ENCODE results near the gene EPB41L3. TPM values are rescaled to one million over a fixed set of nuclear protein-coding genes. Genes with fewer than 3 reads are reported as not detected.

The EPB41L3 gene
- total RNA-seq, 4 donors from 2014 or later, result 63.4 to 146 (median 81.5) TPM

DNA sequence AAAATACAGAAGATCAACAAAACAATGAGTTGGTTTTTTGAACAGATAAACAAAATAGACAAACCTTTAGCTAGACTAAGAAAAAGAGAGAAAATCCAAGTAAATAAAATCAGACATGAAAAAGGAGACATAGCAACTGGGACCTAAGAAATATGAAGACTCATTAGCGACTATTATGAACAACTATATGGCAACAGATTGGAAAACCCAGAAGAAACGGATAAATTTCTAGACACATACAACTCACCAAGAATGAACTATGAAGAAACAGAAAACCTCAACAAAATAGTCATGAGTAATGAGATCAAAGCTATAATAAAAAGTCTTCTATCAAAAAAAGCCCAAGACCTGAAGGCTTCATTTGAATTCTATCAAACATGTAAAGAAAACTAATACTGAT lies 59.3 kb downstream of the EPB41L3 start:
- H3K27ac ChIP-seq, result no peak overlapping the region
- H3K9me3 ChIP-seq, result peaks cover 0 to 12% (median 0%) of the 10 kb centered on the region in 4 donors
- DNase-seq (ENCODE audit: low spot score in 2 of 2), result no peak
- 94 to 95% methylated on average over 2 of the region's 2 CpGs for WGBS, 2 donors
- H3K4me3 ChIP-seq, result no peak overlapping the region
- TF ChIP-seq, protein P1, sequence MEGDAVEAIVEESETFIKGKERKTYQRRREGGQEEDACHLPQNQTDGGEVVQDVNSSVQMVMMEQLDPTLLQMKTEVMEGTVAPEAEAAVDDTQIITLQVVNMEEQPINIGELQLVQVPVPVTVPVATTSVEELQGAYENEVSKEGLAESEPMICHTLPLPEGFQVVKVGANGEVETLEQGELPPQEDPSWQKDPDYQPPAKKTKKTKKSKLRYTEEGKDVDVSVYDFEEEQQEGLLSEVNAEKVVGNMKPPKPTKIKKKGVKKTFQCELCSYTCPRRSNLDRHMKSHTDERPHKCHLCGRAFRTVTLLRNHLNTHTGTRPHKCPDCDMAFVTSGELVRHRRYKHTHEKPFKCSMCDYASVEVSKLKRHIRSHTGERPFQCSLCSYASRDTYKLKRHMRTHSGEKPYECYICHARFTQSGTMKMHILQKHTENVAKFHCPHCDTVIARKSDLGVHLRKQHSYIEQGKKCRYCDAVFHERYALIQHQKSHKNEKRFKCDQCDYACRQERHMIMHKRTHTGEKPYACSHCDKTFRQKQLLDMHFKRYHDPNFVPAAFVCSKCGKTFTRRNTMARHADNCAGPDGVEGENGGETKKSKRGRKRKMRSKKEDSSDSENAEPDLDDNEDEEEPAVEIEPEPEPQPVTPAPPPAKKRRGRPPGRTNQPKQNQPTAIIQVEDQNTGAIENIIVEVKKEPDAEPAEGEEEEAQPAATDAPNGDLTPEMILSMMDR (IDR thresholded peaks at IDR 0.05), result no peak
- TF ChIP-seq EP300 (IDR thresholded peaks at IDR 0.05) (no peak), POLR2A (IDR thresholded peaks at IDR 0.05) (no peak)
- peaks cover 0 to 27% (median 0%) of the 10 kb centered on the region in 3 donors for H3K36me3 ChIP-seq
- peaks cover 0 to 8% (median 0%) of the 10 kb centered on the region in 4 donors for H3K4me1 ChIP-seq
- H3K27me3 ChIP-seq, result no peaks in the 10 kb centered on the region

DNA sequence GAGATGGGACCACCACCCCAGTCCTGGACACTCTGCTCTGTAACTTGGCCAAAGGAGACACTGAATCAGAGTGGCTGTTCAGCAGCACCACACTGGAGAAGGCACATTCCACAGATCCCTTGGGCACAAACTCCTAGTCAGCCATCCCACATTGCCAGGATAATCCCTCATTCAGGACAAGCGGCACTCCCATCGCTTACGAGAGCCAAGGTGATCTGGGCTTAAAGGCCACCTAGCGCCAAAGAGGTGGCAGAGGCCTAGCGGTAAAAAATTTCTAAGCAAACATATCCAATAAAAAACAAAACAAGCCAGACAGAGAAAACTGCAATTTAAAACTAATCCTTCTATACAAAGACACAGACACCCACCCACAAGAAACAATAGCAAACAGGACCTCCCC lies 62.2 kb downstream of the EPB41L3 start:
- peaks cover 0 to 15% (median 0%) of the 10 kb centered on the region in 3 donors for H3K36me3 ChIP-seq
- H3K4me1 ChIP-seq, result peaks cover 0 to 9% (median 2%) of the 10 kb centered on the region in 4 donors
- H3K27me3 ChIP-seq, result no peaks in the 10 kb centered on the region
- no peak overlapping the region for H3K27ac ChIP-seq
- H3K4me3 ChIP-seq, result no peak overlapping the region
- 97 to 98% methylated on average over 5 of the region's 5 CpGs for WGBS, 2 donors
- H3K9me3 ChIP-seq, result peaks cover 0 to 12% (median 0%) of the 10 kb centered on the region in 4 donors
- DNase-seq (ENCODE audit: low spot score in 2 of 2), result no peak
- TF ChIP-seq POLR2A (IDR thresholded peaks at IDR 0.05), result no peak
- no peak for TF ChIP-seq EP300 (IDR thresholded peaks at IDR 0.05)
- TF ChIP-seq, protein P1 (IDR thresholded peaks at IDR 0.05), result no peak

DNA sequence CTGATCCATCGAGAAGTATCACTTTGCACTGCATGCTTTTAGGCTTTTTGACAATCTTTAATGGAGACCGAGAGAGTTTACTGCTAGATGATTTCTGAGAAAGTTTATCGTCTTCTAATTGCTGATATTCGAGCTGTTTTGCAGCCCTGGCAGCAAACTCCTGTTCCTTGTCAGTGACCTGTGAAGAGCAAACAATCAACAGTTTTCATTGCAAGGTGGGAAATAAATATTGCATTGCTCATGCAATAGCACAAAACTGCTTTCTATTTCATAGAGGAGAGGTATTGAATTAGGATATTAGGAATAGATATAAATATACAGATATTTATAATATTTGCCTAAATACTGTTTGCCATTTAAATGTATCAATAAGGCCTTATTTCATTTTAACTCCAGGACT lies 65.5 kb downstream of the EPB41L3 start:
- H3K4me3 ChIP-seq, result no peak overlapping the region
- H3K27ac ChIP-seq, result no peak overlapping the region
- TF ChIP-seq POLR2A (IDR thresholded peaks at IDR 0.05) (no peak), EP300 (IDR thresholded peaks at IDR 0.05) (no peak)
- TF ChIP-seq, protein P1 (IDR thresholded peaks at IDR 0.05), result no peak
- no peaks in the 10 kb centered on the region for H3K27me3 ChIP-seq
- peaks cover 0 to 13% (median 4%) of the 10 kb centered on the region in 4 donors for H3K4me1 ChIP-seq
- peaks cover 0 to 6% (median 0%) of the 10 kb centered on the region in 4 donors for H3K9me3 ChIP-seq
- peaks cover 0 to 4% (median 0%) of the 10 kb centered on the region in 3 donors for H3K36me3 ChIP-seq
- WGBS, 2 donors, result 73 to 78% methylated on average over 4 of the region's 4 CpGs
- no peak for DNase-seq (ENCODE audit: low spot score in 2 of 2)

GRCh38 chr18:5476961-5477800 lies 66.6 kb downstream of the EPB41L3 start:
- no peak for DNase-seq (ENCODE audit: low spot score in 2 of 2)
- WGBS, 2 donors, result 64 to 68% methylated on average over 6 of the region's 6 CpGs
- H3K27me3 ChIP-seq, result no peaks in the 10 kb centered on the region
- H3K4me3 ChIP-seq, result no peak overlapping the region
- TF ChIP-seq POLR2A (IDR thresholded peaks at IDR 0.05) (no peak), EP300 (IDR thresholded peaks at IDR 0.05) (no peak)
- TF ChIP-seq, protein P1 (IDR thresholded peaks at IDR 0.05), result no peak
- peaks cover 0 to 13% (median 4%) of the 10 kb centered on the region in 4 donors for H3K4me1 ChIP-seq
- no peak overlapping the region for H3K27ac ChIP-seq
- peaks cover 0 to 4% (median 0%) of the 10 kb centered on the region in 3 donors for H3K36me3 ChIP-seq
- H3K9me3 ChIP-seq, result peaks cover 0 to under 1% (median 0%) of the 10 kb centered on the region in 4 donors

GRCh38 chr18:5475267-5475666 lies 68.5 kb downstream of the EPB41L3 start:
- Histone ChIP-seq H3K4me3 (no peak overlapping the region), H3K9me3 (no peaks in the 10 kb centered on the region), H3K4me1 (peaks cover 0 to 13% (median 4%) of the 10 kb centered on the region in 4 donors), H3K27ac (no peak overlapping the region), H3K36me3 (peaks cover 0 to 12% (median 0%) of the 10 kb centered on the region in 3 donors), H3K27me3 (no peaks in the 10 kb centered on the region)
- 59 to 70% methylated on average over 8 of the region's 8 CpGs for WGBS, 2 donors
- TF ChIP-seq EP300 (IDR thresholded peaks at IDR 0.05) (peak in 1 of 2 donors; percentile 57), POLR2A (IDR thresholded peaks at IDR 0.05) (no peak)
- TF ChIP-seq, protein P1 (IDR thresholded peaks at IDR 0.05), result no peak
- no peak for DNase-seq (ENCODE audit: low spot score in 2 of 2)
